Colon (tissue), 2 donors: ENCODE measurements around the gene STK4.

Experiments
- FAIRE-seq: peaks from 2 replicates; lab custom pipeline; 2012; peaks lifted over from hg19 to GRCh38; lab: Jason Lieb, UNC
- donor health status: control.
- donor health status: control.

Gene STK4

GRCh38 chr20:45088247-45088646 lies 121.9 kb downstream of the STK4 start:
- no peak for FAIRE-seq

- no peak for FAIRE-seq
These were observed 124.2 kb downstream of the STK4 start for GRCh38 chr20:45090481-45090880.

- no peak for FAIRE-seq
These were observed 125.1 kb downstream of the STK4 start for GRCh38 chr20:45091366-45091765.

GRCh38 chr20:45092898-45093297 lies 126.6 kb downstream of the STK4 start:
- no peak for FAIRE-seq

- FAIRE-seq = no peak
These were observed 127.9 kb downstream of the STK4 start for GRCh38 chr20:45094201-45094600.

- no peak for FAIRE-seq
These were observed 128.7 kb downstream of the STK4 start for GRCh38 chr20:45094864-45095574.

- FAIRE-seq = no peak
These were observed 129.5 kb downstream of the STK4 start for GRCh38 chr20:45095805-45096238.

- FAIRE-seq = no peak
These were observed 130.5 kb downstream of the STK4 start for GRCh38 chr20:45096781-45097180.

- FAIRE-seq = no peak
These were observed 131.3 kb downstream of the STK4 start for GRCh38 chr20:45097485-45098102.

- FAIRE-seq = no peak
These were observed 131.9 kb downstream of the STK4 start for GRCh38 chr20:45098103-45098773.

GRCh38 chr20:45100563-45101245 lies 134.4 kb downstream of the STK4 start, which contains the start of gene KCNS1:
Gene KCNS1, minus strand, starts transcription at chr20:45101127. Its CDS starts 1,891 bp downstream, at chr20:45099236.
- FAIRE-seq = no peak

- no peak for FAIRE-seq
These were observed 135.1 kb downstream of the STK4 start for GRCh38 chr20:45101333-45101850.

- no peak for FAIRE-seq
These were observed 136.8 kb downstream of the STK4 start for GRCh38 chr20:45103072-45103471.

- FAIRE-seq = no peak
These were observed 138.5 kb downstream of the STK4 start for GRCh38 chr20:45104786-45105185.

- FAIRE-seq = no peak
These were observed 139.0 kb downstream of the STK4 start for GRCh38 chr20:45105317-45105716.

GRCh38 chr20:45109634-45110033 lies 143.3 kb downstream of the STK4 start:
- no peak for FAIRE-seq

- no peak for FAIRE-seq
These were observed 144.0 kb downstream of the STK4 start for GRCh38 chr20:45110301-45110700.

GRCh38 chr20:45111285-45111684 lies 145.0 kb downstream of the STK4 start:
- FAIRE-seq = no peak

GRCh38 chr20:45111799-45112471 lies 145.6 kb downstream of the STK4 start:
- FAIRE-seq = no peak

- FAIRE-seq = no peak
These were observed 146.4 kb downstream of the STK4 start for GRCh38 chr20:45112754-45113153.

- no peak for FAIRE-seq
These were observed 147.6 kb downstream of the STK4 start for GRCh38 chr20:45113865-45114264.
